Measurements from ENCODE around the gene PXDN.
A peak's percentile ranks its signal among the peaks of the same experiment; 100 is the strongest.
"Not testable (repeated sequence)": the region's sequence is repeated elsewhere in the genome, so short reads cannot be mapped to it uniquely, and the experiment has no call there.

Gene PXDN, protein sequence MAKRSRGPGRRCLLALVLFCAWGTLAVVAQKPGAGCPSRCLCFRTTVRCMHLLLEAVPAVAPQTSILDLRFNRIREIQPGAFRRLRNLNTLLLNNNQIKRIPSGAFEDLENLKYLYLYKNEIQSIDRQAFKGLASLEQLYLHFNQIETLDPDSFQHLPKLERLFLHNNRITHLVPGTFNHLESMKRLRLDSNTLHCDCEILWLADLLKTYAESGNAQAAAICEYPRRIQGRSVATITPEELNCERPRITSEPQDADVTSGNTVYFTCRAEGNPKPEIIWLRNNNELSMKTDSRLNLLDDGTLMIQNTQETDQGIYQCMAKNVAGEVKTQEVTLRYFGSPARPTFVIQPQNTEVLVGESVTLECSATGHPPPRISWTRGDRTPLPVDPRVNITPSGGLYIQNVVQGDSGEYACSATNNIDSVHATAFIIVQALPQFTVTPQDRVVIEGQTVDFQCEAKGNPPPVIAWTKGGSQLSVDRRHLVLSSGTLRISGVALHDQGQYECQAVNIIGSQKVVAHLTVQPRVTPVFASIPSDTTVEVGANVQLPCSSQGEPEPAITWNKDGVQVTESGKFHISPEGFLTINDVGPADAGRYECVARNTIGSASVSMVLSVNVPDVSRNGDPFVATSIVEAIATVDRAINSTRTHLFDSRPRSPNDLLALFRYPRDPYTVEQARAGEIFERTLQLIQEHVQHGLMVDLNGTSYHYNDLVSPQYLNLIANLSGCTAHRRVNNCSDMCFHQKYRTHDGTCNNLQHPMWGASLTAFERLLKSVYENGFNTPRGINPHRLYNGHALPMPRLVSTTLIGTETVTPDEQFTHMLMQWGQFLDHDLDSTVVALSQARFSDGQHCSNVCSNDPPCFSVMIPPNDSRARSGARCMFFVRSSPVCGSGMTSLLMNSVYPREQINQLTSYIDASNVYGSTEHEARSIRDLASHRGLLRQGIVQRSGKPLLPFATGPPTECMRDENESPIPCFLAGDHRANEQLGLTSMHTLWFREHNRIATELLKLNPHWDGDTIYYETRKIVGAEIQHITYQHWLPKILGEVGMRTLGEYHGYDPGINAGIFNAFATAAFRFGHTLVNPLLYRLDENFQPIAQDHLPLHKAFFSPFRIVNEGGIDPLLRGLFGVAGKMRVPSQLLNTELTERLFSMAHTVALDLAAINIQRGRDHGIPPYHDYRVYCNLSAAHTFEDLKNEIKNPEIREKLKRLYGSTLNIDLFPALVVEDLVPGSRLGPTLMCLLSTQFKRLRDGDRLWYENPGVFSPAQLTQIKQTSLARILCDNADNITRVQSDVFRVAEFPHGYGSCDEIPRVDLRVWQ (N-terminal part only)

DNA sequence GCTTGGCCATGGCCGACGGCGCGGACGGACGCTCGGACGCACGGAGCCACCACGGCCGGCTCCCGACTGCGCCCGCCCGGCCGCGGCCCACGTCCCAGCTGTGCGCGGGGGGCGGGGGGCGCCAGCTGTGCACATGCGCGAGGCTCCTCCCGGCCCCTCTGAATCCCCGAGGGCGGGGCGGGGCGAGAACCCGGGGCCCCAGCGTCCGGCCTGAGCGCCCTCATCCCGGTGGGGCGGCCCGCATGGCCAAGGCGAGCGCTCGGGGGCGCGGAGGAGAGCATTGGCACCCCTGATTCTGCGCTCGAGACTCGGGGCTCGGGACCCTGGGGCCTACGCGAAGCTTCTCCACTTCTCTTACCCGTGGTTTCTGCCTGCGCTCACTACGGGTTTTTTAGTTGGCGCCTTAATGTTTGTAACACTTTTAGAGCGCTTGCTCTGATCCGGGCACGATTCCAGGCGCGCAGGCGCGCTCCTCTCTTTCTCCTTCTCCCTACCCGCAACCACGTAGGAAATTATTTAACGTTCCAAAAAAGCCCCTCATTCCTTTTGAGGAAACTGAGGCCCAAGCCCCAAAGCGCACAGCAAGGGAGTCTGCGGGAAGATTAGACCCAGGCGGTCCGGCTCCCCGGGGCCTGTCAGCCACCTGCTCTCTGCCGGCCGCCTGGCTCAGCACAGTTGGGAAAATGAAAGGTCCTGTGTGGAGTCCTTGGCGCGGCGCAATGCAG, at the start of gene PXDN:
TSS of gene PXDN (minus strand) at position 70 of the 725 bp plus-strand sequence. CDS start at position 10, 60 bp downstream.
- DNase-seq, result no peak

DNA sequence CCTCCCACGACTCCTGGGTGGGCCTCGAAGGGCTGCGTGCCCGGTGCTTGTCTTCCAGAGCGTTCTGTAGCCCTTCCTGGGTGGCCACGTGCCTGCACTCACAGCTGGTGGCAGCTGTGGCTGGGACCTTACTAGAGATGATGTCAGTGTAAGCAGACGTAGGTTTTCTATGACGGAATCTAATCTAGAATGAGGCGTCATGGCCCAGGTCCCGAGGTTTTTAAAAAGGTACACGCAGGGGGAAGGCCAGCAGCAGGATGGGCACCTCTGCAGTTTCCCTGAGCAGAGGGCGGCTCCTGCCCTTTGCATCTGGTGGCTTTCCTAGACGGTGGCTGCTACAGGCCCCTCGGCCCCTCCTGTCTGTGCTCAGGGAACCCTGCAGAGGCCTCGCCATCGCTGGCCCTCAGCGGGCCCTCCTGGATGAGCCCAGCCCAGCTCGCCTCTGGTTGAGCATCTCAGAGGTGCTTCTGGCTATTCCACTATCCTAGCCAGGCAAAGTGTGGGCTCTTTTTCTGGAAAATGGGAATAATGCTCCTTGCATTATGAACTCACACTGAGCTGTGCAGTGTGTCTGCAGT, 49.6 kb upstream of the PXDN start:
- no peak for DNase-seq

DNA sequence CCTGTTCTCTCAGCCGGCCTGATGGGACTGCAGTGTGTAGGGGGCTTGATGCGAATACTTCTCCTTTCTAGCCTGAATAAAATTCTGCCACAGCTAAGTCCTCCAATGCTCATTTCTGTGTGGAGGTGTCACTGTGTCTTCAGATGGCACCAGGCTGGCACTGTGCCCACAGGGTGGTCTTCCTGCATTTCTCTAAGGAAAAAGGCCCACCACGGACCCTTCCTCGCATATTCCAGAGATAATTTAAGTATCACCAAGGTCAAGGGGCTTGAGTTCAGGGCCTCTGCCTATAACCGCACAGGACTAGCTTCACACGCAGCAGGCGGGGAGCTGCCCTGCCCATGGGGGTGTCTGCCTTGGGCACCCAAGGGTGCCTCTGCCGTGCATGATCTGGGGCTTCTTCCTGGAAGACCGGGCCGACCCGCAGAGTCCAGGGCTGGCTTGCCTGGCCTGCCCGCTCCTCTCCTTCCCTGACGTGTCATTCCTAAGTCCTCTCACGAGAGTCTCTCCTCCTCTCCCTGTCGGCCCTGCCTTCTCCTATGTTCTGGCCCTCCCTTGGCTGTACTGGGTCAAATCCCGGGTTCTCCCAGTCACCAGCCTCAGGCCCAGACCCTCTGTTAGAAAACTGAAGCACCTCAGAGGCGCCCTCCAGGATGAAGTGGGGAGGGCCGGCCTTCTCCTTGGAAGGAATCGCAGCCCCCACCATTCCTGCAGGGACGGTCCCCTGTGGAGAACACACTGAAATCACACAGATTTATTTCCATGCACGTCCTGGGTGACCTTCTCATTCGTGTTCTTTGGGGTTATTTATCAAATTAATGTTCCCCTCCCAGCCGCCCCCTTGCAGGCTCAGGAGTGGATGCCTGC, 48.9 kb upstream of the PXDN start:
- no peak for DNase-seq

DNA sequence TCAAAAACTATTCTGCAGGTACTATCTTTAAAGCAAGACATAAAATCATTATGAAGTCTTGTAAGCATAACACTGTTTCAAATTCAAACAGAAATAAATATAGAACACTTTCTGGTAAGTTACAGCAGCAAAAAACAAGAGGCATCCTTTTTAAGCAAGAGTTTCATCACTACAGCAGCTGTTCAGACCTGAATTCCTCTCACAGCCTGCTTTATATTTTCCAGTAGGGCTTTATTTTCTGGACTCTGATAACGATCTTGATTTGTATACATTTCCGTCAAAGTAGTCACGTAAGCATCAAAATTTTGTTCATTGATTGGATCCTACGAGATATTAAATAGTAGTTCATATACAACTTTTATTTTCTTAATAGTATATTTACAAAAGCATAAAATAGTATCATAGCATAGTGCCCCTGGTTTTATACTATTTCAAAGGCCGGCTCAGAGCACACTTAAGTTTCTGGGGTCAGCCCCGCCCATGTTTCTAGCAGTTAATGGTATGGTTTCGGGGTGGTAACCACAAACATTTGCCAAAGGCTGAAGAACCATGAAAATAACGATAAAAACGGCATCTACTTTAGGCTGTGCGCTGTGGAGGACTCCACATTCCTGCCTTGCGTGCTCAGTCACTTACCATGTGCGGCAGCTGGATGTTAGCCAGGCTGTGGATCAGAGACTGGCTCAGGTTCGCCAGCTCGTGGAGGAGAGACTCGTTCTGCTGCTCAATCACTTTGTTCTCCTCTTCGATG, 47.5 kb upstream of the PXDN start:
- DNase-seq, result no peak

DNA sequence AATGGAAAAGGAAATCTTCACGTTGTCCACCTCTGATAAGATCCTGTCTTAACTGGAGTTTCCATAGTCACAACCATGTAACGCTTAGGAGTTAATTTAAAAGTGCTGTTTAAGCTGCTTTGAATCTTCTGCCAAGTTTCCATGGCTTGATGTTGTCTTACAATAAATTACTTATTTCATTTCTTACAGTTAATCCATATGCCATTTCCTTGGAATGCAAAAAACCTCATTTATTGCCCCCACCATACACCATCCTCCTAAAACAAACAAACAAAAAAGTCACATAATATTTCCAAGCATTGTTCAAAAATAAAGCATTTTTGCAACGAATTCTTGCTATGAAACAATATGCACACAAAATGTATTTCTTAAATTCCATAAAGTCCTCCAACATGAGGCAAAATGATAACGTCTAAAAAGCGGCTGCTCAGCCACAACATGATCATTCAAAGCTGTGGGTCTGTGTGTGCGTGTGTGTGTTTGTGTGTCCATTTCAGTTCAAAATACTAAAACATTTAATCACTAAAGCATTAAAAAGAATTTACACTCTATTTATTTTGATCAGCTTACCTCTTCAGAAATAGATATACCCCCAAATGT, 46.8 kb upstream of the PXDN start:
- no peak for DNase-seq

DNA sequence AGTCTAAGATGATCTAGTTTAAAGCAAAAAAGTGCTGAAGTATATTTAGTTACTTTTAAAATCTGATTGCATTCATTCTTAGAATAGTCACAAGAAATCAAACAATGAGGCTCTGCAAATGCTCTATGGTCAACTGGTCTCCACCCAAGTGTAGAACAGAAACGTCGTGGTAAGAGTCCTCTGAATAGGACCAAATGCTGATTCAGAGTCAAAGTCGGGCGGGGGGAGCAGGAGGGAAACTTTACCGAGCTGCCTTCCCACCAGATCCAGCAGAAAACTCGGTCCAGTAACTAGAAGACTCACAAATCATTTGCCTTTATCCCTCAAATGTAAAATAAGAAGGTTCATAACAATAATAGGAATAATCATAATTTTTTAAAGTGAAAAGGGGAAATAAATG, 46.2 kb upstream of the PXDN start:
- no peak for DNase-seq

DNA sequence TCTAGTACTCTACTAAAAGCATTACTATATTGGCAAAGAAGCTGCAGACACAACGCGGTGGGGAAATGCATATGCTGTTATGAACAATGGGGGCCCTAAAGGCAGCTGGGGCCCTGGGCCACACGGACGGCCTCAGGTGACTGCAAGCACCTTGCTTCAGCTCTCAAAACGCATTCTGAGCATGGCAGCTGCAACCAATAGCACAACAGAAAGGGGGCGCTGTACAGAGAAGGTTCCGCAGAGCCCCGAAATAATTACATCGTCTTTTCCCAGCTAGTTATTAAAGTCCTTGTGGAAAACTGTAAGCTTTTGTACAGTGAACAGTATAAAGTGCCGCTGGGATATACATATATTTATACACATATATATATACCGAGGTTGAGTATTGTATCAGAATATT, 45.3 kb upstream of the PXDN start:
- no peak for DNase-seq

DNA sequence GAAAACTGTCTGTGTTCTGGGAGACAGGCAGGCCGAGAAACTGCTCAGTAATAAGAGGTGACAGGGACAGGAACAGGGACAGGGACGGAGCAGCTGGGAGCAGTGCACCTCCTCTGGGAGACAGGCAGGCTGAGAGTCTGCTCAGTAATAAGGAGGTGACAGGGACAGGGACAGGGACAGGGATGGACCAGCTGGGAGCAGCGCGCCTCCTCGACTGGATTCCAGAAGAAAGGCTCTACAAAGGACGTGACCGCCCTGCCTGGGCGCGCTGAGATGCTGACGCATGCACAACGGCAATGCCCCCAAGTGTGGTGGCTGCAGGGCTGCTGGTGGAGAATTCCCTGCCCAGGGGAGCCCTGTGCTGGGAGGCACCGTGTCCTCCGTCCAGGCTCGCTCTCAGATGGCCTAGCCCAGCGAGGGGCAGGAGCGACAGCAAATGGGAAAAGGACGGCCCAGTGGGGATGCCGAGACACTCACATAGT, 44.2 kb upstream of the PXDN start:
- DNase-seq, result no peak

DNA sequence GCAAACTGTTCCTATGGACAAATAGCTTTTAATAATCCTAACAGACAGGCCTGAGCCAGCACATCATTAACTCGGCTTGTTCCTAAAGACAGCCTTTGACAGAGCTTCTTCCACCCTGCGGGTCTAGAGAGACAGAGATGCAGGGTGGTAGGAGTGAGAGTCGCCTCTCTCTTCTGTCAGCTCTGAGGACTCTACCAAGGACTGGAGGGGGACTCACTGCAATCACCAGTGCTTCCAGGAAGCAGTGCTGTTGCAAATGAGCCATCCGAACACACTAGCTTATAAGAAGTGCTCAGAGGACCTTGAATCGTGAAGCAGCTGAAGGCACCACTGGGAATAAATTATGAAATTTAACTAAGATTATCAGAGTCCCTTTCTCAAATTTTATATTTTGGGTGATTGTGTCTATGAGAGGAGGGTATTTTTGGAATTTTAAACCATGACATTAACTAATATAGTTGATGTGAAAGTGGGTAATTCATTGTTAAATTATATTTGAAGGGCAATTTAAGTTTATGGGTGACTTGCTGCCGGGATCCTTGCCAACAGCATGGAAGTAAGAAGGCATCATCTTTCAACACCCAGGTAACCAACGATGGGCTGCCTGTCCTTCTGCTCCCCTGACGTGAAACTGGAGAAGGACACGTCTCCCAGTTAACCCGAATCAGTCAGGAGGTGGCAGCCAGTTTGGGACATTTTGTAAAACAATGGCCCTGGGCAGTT, 43.6 kb upstream of the PXDN start:
- DNase-seq, result no peak

DNA sequence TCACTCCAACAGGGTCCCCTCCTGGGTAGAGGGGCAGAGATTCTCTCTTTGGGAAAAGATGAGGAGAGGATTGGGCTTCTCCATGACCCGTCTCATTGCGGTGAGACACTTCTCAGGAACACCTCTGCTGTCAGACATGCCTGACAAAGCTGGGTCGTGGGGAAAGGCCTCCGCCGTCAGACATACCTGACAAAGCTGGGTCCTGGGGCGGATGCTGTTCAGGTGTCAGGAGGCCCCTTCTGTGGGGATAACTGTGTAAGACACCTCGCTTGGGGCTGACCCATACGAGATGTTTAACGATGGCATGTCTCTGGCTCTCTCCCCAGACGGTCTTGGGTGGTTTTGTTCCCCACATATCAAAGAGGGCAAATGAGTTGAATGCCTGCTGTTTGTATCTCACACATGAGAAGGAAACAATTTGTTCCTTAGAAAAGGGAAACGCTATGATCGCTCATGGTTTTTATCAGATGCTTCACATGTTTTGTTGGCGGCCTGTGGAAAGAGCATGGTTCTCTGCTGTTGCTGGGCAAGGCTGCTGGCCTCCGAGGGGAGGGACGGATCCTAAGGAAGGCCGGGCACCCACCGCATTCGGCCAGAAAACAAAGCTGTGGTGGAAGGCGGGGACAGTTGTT, 40.8 kb upstream of the PXDN start:
- no peak for DNase-seq

DNA sequence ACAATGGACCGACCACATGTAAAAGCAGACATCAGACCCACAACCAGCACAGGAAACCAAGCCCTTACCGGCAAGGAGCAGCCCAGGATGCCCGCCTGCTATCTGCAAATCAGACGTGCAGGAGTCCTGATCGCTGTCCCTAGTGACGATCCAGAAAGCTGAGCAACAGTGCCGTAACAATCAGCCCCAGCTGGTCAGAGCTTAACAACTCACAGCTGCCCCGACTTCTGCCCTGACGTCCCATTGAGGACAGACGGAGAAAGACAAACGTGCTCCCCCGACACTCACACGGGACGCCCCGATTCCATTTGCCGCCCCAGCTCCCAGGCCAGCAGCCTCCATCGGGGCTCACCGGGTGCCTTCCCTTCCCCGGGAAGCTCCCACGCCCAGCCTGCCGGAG, 39.8 kb upstream of the PXDN start:
- no peak for DNase-seq

DNA sequence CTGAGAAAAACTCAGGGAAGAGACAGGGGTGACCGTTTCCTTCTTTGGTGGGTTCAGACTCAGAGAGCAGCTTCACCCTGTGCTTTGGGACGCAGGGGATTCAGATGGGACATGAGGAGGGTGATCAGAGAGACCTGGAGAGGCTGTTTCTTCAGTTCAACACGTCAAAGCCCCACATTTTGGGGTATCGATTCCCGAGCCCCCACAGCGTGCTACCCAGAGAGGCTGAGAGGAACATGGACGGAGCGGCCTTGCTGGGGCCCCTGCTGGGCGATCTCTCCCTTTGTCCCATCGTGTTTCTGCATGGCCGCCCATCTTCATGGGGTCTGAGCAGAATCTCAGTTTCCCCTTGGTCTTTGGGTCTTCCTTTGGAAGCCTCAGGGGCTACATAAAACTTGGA, 38.2 kb upstream of the PXDN start:
- DNase-seq, result no peak

DNA sequence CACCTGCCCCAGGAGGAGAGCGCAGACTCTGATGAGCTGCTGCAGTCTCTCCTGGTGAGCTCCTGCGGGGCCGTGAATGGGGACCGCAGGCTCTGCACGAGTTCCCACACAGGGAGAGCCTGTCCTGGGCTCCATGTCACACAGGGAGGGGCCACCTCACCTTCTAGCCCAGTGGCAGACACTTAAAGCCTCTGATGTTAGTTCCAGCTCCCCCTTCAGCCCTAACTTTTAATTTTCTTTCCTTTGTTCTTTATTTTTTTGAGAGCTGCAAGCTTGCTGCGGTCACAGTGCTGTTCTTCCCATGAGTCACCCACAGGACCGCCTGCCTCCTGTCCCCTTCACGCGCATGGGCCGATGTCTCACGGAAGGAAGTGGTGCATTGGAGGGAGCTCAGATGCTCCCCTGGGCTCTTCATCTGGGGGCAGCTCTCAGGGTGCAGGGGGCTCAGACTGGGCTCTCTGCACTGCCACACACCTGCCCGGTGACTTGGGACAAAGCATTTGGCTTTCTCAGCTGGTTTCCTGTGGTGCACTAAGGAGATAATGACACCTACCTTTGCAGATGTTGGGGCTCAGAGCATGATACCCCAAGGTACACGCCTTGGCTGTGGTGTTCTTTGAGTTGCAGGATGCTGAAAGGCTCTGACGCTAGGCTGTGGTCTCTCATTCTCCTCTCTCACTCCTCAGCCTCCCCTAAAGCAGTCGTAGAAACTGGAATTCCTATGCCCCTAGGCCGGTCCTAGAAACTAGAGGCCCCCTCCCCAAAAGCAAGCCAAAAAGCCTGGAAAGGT, 37.2 kb upstream of the PXDN start:
- DNase-seq, result peak; percentile 56

DNA sequence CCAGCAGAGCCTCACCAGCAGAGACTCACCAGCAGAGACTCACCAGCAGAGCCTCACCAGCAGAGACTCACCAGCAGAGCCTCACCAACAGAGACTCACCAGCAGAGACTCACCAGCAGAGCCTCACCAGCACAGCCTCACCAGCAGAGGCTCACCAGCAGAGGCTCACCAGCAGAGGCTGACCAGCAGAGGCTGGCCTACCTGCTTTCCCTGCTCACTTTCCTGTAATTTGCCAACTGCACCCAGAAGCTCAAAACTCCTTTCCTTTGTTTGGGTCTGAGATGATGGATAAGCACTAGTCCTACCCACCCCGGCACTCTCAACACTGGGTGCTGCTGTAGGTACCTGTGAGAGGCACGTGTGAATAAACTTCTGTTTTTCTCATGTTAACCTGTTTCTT, 36.4 kb upstream of the PXDN start:
- no peak for DNase-seq

DNA sequence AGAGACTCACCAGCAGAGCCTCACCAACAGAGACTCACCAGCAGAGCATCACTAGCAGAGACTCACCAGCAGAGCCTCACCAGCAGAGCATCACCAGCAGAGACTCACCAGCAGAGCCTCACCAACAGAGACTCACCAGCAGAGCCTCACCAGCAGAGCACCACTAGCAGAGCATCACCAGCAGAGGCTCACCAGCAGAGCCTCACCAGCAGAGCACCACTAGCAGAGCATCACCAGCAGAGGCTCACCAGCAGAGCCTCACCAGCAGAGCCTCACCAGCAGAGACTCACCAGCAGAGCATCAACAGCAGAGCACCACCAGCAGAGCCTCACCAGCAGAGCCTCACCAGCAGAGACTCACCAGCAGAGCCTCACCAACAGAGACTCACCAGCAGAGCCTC, 35.7 kb upstream of the PXDN start:
- not testable (repeated sequence) for DNase-seq

DNA sequence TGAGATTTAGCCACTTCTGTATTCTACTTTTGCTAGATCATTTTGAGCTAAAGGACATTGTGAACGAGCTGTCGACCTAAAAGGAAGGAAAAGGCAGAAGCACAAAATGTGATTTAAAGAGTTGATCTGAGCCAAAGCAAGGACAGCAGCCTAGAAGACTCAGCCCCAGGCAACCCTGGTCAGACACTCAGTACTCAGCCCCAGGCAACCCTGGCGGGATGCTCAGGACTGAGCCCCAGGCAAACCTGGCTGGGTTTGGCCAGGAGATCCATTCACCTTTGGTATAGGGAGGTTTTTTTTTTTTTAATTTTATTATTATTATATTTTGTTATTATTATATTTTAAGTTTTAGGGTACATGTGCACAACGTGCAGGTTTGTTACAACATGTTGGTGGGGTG, 34.3 kb upstream of the PXDN start:
- no peak for DNase-seq

DNA sequence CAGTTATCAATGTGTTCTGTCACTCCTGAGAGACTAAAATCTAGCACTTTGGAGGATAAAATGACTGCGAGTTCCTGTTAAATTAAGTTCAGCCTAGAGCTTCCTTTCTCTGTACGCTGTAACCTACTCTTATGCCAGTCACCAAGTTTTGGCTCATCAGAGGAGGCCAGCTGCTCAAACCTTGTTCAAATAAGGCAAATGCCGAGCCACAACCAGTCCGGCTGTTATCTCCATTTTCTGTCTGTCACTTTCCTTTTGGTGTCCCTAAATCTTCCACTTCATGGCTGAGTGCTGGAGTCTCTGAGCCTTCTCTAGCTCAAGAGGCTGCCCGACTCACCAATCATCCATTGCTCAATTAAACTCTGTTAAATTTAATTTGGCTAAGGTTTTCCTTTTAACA, 33.5 kb upstream of the PXDN start:
- no peak for DNase-seq

DNA sequence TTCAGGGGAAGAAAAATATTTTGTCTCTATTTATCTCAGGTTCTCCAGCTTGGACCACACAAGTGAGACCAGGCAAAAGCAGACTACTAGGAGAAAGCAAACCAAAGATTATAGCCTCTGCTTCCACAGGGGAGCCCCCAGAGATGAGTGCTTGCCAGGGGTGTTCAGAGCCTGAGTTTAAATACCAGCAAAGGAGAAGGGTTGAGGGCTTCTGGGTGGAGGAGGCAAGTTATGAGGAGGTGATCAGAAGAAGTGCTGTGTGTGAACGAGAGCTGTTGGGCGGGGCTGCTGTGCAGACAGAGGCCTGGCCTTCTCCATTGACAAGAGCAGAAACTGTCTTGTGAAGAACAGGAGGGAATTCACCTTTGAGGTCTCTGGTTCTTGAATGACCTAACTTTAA, 32.8 kb upstream of the PXDN start:
- no peak for DNase-seq

Measured in activated CD4-positive, alpha-beta T cell treated with anti-CD3 and anti-CD28 coated beads for 48 hours (primary cell).